HepG2 (cell line): ENCODE data around the gene SPNS2. TPM values are rescaled to one million over a fixed set of nuclear protein-coding genes. Genes with fewer than 3 reads are reported as not detected.

Experiments used
- ATRX ChIP-seq: sonication (generic); formaldehyde crosslinking; IDR thresholded peaks from 2 replicates; pipeline ENCODE4 v1.4.0; 2020; ENCODE audit warnings: missing genetic modification reagents, borderline replicate concordance
- BATF2 ChIP-seq: sonication (generic); formaldehyde crosslinking; IDR thresholded peaks from 2 replicates; pipeline ENCODE4 v1.8.0; 2022; ENCODE audit warnings: mild to moderate bottlenecking, missing genetic modification reagents, moderate library complexity
- ERF ChIP-seq: IDR thresholded peaks from 2 replicates; pipeline ENCODE4 v1.6.1; 2018; ENCODE audit warnings: missing biosample characterization, missing genetic modification reagents
- EZH2 ChIP-seq: conservative IDR thresholded peaks from 2 replicates; pipeline ENCODE4 v1.6.1; 2012; ENCODE audit warnings: mild to moderate bottlenecking, low read depth, low read length, moderate library complexity
- GFI1 ChIP-seq: sonication (generic); formaldehyde crosslinking; IDR thresholded peaks from 2 replicates; pipeline ENCODE4 v1.5.0; 2020; ENCODE audit warnings: missing genetic modification reagents, mild to moderate bottlenecking, borderline replicate concordance
- HIC2 ChIP-seq: sonication (generic); formaldehyde crosslinking; IDR thresholded peaks from 2 replicates; pipeline ENCODE4 v1.9.0; 2022; ENCODE audit warnings: low read depth, missing genetic modification reagents
- KDM5B ChIP-seq: sonication (generic); formaldehyde crosslinking; IDR thresholded peaks from 2 replicates; pipeline ENCODE4 v1.4.0; 2020; ENCODE audit warnings: missing genetic modification reagents, mild to moderate bottlenecking, borderline replicate concordance
- MBD4 ChIP-seq: IDR thresholded peaks from 2 replicates; pipeline ENCODE4 v1.6.1; 2012; ENCODE audit warnings: low read length, inconsistent platforms, borderline replicate concordance
- MEF2D ChIP-seq: sonication (generic); formaldehyde crosslinking; IDR thresholded peaks from 2 replicates; pipeline ENCODE4 v1.5.1; 2020; ENCODE audit warnings: mild to moderate bottlenecking, missing genetic modification reagents
- MEIS1 ChIP-seq: sonication (generic); formaldehyde crosslinking; IDR thresholded peaks from 2 replicates; pipeline ENCODE4 v1.9.0; 2021; ENCODE audit warnings: mild to moderate bottlenecking, missing genetic modification reagents, moderate library complexity, borderline replicate concordance
- NBN ChIP-seq: fragments of 450-650 bp; conservative IDR thresholded peaks from 2 replicates; pipeline ENCODE4 v1.6.1; 2017
- NFE2L2 ChIP-seq: fragments of 150-350 bp; IDR thresholded peaks from 2 replicates; pipeline ENCODE4 v1.6.1; 2014; ENCODE audit warnings: low read length
- NFYC ChIP-seq: IDR thresholded peaks from 2 replicates; pipeline ENCODE4 v1.6.1; 2016; ENCODE audit warnings: missing genetic modification reagents, missing compliant biosample characterization
- PRMT3 ChIP-seq: sonication (generic); formaldehyde crosslinking; IDR thresholded peaks from 2 replicates; pipeline ENCODE4 v1.8.1; 2022; ENCODE audit warnings: low read depth, mild to moderate bottlenecking, moderate library complexity, missing genetic modification reagents, borderline replicate concordance
- TRIM24 ChIP-seq: sonication (generic); formaldehyde crosslinking; IDR thresholded peaks from 2 replicates; pipeline ENCODE4 v1.8.0; 2022; ENCODE audit warnings: mild to moderate bottlenecking, missing genetic modification reagents
- YEATS2 ChIP-seq: sonication (generic); formaldehyde crosslinking; IDR thresholded peaks from 2 replicates; pipeline ENCODE4 v1.4.0; 2020; ENCODE audit warnings: missing genetic modification reagents, borderline replicate concordance
- ZFYVE20 ChIP-seq: sonication (generic); formaldehyde crosslinking; IDR thresholded peaks from 2 replicates; pipeline ENCODE4 v1.8.0; 2023; ENCODE audit warnings: low read depth, mild to moderate bottlenecking, moderate library complexity, missing genetic modification reagents, borderline replicate concordance
- ZNF10 ChIP-seq: sonication (generic); formaldehyde crosslinking; IDR thresholded peaks from 2 replicates; pipeline ENCODE4 v1.4.0; 2020; ENCODE audit warnings: mild to moderate bottlenecking, low read depth, missing genetic modification reagents, borderline replicate concordance
- ZNF343 ChIP-seq: sonication (generic); formaldehyde crosslinking; IDR thresholded peaks from 2 replicates; pipeline ENCODE4 v1.4.0; 2020; ENCODE audit warnings: mild to moderate bottlenecking, missing genetic modification reagents
- ZNF382 ChIP-seq: sonication (generic); formaldehyde crosslinking; IDR thresholded peaks from 2 replicates; pipeline ENCODE4 v1.5.0; 2020; ENCODE audit warnings: missing genetic modification reagents, mild to moderate bottlenecking, borderline replicate concordance
- ZNF558 ChIP-seq: sonication (generic); formaldehyde crosslinking; IDR thresholded peaks from 2 replicates; pipeline ENCODE4 v1.9.0; 2022; ENCODE audit warnings: mild to moderate bottlenecking, missing genetic modification reagents, borderline replicate concordance
- ZSCAN21 ChIP-seq: sonication (generic); formaldehyde crosslinking; IDR thresholded peaks from 2 replicates; pipeline ENCODE4 v1.8.0; 2022; ENCODE audit warnings: mild to moderate bottlenecking, missing genetic modification reagents, moderate library complexity, borderline replicate concordance
- polyA plus RNA-seq, 8 experiments: library from polyadenylated mRNA; depleted of rRNA in 3 of 8; stranded (reverse) in 7 of 8; unstranded in 1 of 8; fragments of >200 nt; fragmentation: Illumina TruSeq in 4 of 8; extraction: Trizol in 4 of 8; gene quantifications; 2 replicates each; pipeline versions ENCODE4 v1.2.1 to v1.2.3, GENCODE V29; 2011 to 2016; ENCODE audit warnings: low read depth in 4 of 8, missing spikeins in 1 of 8, mixed read lengths in 1 of 8; ENCODE audit not compliant: insufficient read depth in 1 of 8
- total RNA-seq, 5 experiments: library from RNA; depleted of rRNA; stranded (reverse); fragments of >200 nt; fragmentation: Illumina TruSeq; extraction: Trizol; gene quantifications; 2 replicates each; pipeline ENCODE4 v1.2.3, GENCODE V29; 2016; ENCODE audit warnings: low read depth in 1 of 5
- TF ChIP-seq, protein P1 (sequence below): sonication (generic); formaldehyde crosslinking; conservative IDR thresholded peaks from 2 replicates; pipeline ENCODE4 v1.8.0; 2022; ENCODE audit warnings: missing genetic modification reagents
- TF ChIP-seq, protein P2 (sequence below): sonication (generic); formaldehyde crosslinking; IDR thresholded peaks from 2 replicates; pipeline ENCODE4 v1.4.0; 2020; ENCODE audit warnings: missing genetic modification reagents

Gene SPNS2
- total and polyA plus RNA-seq, 2 of the 13 experiments (the other 11 are each of a cell fraction or from before 2014, with no cell fraction given): 0.01 TPM; not detected in 1

- peak; percentile 33; the same call in 1 of the 2 replicates for TF ChIP-seq HIC2
- TF ChIP-seq ERF: peak; percentile 98
- TF ChIP-seq ZNF343: no peak
- TF ChIP-seq YEATS2 (CRISPR knock-in tag): peak; percentile 61; the same call in 1 of the 2 replicates
- TF ChIP-seq EZH2: no peak
- TF ChIP-seq KDM5B: peak; percentile 82
- peak; percentile 67 for TF ChIP-seq MEF2D
- TF ChIP-seq ZNF382: no peak
- no peak for TF ChIP-seq NBN
- TF ChIP-seq ZNF558 (CRISPR knock-in tag): peak; percentile 78; the same call in 1 of the 2 replicates
- TF ChIP-seq ZNF10 (CRISPR knock-in tag): no peak
- no peak for TF ChIP-seq MEIS1 (CRISPR knock-in tag)
- no peak for TF ChIP-seq TRIM24 (CRISPR knock-in tag)
- no peak for TF ChIP-seq ATRX (CRISPR knock-in tag)
- TF ChIP-seq MBD4: no peak
- TF ChIP-seq NFYC: 0 out of 2 replicates have a peak, but pooled peaks have one; percentile 26
- TF ChIP-seq ZSCAN21 (CRISPR knock-in tag): peak; percentile 83
- TF ChIP-seq, protein P1, sequence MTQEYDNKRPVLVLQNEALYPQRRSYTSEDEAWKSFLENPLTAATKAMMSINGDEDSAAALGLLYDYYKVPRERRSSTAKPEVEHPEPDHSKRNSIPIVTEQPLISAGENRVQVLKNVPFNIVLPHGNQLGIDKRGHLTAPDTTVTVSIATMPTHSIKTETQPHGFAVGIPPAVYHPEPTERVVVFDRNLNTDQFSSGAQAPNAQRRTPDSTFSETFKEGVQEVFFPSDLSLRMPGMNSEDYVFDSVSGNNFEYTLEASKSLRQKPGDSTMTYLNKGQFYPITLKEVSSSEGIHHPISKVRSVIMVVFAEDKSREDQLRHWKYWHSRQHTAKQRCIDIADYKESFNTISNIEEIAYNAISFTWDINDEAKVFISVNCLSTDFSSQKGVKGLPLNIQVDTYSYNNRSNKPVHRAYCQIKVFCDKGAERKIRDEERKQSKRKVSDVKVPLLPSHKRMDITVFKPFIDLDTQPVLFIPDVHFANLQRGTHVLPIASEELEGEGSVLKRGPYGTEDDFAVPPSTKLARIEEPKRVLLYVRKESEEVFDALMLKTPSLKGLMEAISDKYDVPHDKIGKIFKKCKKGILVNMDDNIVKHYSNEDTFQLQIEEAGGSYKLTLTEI (CRISPR knock-in tag): no peak
- TF ChIP-seq NFE2L2: no peak
- no peak for TF ChIP-seq PRMT3 (CRISPR knock-in tag)
- TF ChIP-seq, protein P2, sequence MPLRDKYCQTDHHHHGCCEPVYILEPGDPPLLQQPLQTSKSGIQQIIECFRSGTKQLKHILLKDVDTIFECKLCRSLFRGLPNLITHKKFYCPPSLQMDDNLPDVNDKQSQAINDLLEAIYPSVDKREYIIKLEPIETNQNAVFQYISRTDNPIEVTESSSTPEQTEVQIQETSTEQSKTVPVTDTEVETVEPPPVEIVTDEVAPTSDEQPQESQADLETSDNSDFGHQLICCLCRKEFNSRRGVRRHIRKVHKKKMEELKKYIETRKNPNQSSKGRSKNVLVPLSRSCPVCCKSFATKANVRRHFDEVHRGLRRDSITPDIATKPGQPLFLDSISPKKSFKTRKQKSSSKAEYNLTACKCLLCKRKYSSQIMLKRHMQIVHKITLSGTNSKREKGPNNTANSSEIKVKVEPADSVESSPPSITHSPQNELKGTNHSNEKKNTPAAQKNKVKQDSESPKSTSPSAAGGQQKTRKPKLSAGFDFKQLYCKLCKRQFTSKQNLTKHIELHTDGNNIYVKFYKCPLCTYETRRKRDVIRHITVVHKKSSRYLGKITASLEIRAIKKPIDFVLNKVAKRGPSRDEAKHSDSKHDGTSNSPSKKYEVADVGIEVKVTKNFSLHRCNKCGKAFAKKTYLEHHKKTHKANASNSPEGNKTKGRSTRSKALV (CRISPR knock-in tag): peak; percentile 86
- no peak for TF ChIP-seq BATF2 (CRISPR knock-in tag)
- peak; percentile 61; the same call in 1 of the 2 replicates for TF ChIP-seq GFI1 (CRISPR knock-in tag)
- no peak; the same call in 1 of the 2 replicates for TF ChIP-seq ZFYVE20
These were observed 5.7 kb upstream of the SPNS2 start (continued) for GRCh38 chr17:4492721-4493561.
